GM19395 (cell line): Measurements from ENCODE around the gene ALX3.

Source experiments
- ATAC-seq: cut with Tn5 transposase; IDR thresholded peaks from one replicate; pipeline ENCODE4 v1.9.1; 2021; ENCODE audit warnings: mild to moderate bottlenecking, moderate library complexity; ENCODE audit not compliant: unreplicated experiment

Gene ALX3

DNA sequence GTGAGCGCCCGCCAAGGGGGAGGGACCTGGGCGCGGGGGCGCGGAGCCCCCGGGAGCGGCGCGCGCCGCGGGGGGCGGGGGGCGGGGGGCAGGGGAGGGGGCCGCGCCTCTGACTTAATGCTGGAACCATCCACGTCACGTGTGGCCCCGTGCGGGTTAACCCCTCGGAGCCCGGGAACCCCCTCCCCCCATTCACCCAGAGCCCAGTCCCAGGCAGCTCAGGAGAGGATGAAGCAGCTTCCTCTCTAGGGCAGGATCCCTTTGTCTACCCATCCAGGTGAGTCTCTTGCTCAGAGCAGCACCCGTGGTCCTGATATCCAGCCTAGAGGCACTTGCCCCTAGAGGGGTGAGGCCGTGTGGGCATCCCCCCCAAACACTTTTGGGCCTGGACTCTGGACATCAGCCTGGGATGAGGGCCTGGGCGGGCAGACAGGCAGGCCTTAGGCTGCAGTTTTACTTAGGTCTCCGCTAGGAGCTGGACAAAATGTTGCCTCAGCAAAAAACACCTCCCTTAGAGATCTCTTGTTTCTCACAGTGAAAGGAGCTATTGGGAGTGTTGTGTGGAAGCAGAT, at the start of gene ALX3:
Gene ALX3 (minus strand): TSS at position 2 of the 572 bp plus-strand sequence. CDS start 60 bp downstream, outside the sequence.
- ATAC-seq: no peak

DNA sequence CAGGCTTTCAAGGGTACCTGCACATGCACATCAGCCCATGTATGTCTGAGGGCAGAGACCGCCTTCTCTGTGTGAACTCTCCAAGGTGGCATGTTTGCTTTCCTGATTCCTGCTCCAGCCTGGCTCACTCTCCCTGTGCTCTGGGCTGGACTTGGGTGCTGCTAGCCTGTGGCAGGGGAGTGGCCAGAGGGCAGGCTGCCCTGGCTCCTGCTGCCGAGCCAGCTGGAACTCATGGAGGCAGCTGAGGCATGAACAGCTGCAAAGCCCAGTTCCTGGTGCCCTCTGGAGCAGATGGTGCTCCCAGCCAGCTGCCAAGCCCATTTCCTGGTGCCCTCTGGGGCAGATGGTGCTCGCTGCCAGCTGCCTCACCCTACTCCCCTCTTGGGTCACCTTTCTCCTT, 49.4 kb upstream of the ALX3 start:
- ATAC-seq: no peak

DNA sequence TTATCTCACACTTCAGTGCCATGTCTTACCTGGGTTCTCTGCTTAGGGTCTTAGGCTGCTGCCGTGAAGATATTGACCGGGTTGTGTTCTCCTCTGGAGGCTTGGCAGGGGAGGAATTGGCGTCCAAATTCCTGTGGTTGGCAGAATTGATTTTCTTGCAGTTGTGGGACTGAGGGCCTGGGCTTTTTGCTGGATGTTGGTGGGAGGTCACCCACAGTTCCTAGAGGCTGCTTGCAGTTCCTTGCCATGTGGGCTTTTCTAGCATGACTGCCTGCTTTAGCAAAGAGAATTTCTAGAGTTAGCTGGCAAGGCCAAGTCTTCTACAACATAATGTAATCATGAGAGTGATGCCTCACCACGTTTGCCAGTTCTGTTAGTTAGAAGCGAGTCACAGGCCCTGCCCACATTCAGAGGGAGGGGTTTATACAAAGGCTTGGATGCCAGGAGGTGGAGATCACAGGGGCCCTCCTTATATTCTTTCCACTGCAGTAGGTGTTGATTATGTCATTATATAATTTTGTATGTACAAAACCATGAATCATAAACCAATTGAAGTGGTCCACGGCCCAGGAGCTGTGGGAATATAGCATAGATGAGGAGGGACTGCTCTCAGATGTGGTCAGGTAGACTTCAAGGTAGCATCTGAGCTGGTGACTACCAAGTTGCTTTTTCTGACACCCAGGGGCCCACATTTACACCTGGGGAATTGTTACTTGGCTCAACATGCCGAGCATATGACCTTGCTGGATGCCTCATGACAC, 48.3 kb upstream of the ALX3 start:
- ATAC-seq: no peak

GRCh38 chr1:110114784-110115183, 44.3 kb upstream of the ALX3 start:
- ATAC-seq: no peak

- no peak for ATAC-seq
Measured at GRCh38 chr1:110114173-110114572, 43.7 kb upstream of the ALX3 start.

- no peak for ATAC-seq
Measured at GRCh38 chr1:110113551-110113950, 43.1 kb upstream of the ALX3 start.

DNA sequence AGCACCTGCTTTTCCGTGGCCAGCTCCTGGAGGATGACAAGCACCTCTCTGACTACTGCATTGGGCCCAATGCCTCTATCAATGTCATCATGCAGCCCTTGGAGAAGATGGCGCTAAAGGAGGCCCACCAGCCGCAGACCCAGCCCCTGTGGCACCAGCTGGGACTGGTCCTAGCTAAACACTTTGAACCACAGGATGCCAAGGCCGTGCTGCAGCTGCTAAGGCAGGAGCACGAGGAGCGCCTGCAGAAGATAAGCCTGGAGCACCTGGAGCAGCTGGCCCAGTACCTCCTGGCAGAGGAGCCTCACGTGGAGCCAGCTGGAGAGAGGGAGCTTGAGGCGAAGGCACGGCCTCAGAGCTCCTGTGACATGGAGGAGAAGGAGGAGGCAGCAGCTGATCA, 42.2 kb upstream of the ALX3 start:
- no peak for ATAC-seq

- ATAC-seq: no peak
Measured at GRCh38 chr1:110112143-110112542, 41.7 kb upstream of the ALX3 start, which contains the start of gene UBL4B. TSS of gene UBL4B (plus strand) at chr1:110112443. CDS start at chr1:110112535, 92 bp downstream.

DNA sequence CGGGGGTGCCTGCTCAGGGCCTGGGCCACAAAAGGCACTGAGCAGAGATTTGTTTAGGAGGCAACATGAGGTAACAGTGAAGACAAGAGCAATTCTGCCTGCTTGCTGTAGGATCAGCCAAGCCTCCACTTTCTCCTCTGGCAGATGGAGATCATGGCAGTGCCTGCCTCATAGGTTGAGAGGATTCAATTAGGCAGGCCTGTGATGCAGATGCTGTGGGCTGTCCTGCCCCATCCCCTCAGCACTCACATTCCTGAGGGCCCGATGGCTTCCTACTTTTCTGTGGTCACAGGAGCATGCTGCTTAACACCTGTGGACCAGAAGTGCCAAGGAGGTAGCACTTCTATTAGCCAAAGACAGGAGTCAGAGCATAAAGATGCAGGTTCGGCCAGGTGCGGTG, 40.6 kb upstream of the ALX3 start:
- no peak for ATAC-seq

DNA sequence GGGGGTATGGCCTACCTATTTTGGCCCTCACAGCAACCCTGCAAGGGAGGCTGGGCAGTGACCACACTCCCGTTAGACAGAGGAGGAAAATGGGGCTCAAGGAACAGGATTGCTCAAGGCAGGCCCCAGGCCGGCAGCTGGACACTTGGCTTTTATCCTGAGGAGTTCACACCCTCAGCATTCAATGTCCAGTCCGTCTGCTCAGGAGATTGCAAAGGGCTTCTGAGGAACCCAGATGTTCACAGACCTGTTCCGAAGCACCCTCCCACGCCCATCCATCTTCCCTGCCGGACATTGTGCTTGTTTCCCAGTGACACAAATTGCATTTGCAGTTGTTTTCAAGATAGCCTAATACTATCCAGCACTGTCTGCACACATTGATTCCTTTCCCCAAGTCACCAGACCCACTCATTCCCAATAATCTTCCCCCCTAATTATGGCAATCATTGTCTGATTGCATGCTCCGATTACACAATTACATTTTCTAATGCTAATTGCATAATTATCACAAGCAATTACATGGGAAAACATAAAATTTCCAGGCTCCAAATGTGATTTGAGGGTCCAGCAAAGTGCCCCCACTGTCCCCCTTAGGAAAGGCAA, 37.5 kb upstream of the ALX3 start:
- no peak for ATAC-seq

- ATAC-seq: no peak
Measured at GRCh38 chr1:110106013-110106941, 35.8 kb upstream of the ALX3 start.

DNA sequence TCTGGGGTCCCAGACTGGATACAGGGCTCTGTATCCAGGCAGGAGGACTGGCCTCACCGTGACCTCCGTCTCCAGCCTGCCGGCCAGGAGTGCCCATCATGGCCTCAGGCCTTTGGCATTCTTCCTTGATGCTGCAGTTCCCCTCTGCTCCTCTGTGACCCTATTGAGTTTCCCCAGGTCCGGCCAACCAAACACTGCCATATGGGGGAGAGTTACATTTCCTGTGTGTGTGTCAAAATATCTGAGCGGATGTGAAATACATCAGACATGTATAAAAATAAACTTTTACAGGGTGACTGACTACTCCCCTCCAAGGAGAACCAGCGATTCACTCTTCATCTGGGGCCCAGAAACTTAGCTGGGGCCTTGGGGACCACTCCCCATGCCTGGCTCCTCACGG, 31.6 kb upstream of the ALX3 start:
- ATAC-seq: no peak

GRCh38 chr1:110100335-110100734, 29.9 kb upstream of the ALX3 start:
- ATAC-seq: no peak

- no peak for ATAC-seq
Measured at GRCh38 chr1:110098222-110099026, 28.0 kb upstream of the ALX3 start.

GRCh38 chr1:110097507-110098221, 27.2 kb upstream of the ALX3 start:
- no peak for ATAC-seq

GRCh38 chr1:110094931-110095654, 24.6 kb upstream of the ALX3 start:
- no peak for ATAC-seq

- no peak for ATAC-seq
Measured at GRCh38 chr1:110092991-110093390, 22.5 kb upstream of the ALX3 start.

GRCh38 chr1:110091791-110092190, 21.3 kb upstream of the ALX3 start:
- no peak for ATAC-seq

DNA sequence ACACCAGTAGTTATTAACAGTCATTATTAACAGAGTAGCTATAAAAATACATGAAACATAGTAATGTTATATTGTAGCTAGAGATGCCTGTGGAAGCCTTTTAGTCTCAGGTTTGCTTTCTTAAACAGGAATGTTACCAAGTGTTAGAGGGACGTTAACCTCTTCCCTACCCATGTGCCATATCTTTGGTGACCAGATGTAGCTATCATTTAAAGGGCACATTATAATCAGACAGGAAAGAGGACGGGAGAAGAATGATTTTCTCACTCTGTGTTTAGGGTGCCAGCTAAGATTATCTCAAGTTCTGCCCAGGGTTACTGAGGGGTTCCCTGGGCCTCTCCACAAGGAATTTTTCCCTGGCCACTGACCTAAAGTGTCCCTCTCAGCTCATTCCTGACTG, 20.9 kb upstream of the ALX3 start:
- no peak for ATAC-seq
